Measurements from ENCODE around the gene IL17B.

Gene IL17B

GRCh38 chr5:149376104-149376503, 3.0 kb downstream of the IL17B start:
- no peak for DNase-seq

DNA sequence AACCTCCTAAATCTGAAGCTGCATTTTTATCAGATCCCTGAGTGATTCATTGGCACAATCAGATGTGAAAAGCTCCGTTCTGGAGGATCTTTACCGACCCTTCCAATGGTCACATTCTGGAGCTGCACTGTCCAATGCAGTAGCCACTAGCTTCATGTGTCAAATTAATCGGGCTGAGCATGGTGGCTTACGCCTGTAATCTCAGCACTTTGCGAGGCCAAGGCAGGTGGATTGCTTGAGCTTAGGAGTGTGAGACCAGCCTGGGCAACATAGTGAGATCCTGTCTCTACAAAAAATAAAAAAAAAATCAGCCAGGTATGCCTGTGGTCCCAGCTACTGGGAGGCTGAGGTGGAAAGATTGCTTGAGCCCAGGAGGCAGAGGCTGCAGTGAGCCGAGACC, 3.7 kb downstream of the IL17B start:
- no peak for DNase-seq

DNA sequence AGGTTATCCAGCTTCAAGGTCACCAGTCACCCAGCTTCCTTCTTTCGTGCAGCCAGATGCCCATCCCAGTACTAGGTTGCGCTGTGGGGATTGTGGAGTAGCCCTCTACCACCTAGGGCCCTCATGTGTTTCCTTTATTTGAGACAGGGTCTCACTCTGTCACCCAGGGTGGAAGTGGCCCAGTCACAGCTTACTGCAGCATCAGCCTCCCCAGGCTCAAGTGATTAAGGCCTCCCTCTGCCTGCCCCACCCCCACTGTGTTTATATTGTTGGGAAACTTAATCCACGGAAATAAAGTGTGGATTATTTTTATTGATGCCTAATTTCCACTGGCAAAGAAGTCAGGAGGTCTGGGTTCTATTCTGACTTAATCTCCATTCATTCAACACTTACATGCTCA, 4.3 kb downstream of the IL17B start:
- DNase-seq: no peak

DNA sequence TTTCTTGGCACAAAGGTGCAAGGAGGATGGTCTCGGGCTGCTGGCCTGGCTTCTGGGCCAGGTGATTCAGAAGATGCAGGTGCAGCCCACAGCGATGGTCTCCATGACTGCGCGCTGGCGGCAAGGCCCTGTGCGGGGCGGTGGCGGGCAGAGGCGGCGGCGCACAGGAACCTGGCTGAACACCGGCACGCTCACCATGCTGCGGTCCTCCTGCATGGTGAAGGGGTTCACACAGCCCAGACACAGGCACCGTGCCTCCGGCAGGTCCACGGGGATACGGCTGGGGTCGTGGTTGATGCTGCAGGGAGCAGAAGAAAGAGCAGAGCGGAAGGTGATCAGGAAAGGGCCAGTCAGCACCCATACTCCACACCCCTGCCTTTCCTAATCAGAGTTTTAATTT, 4.8 kb downstream of the IL17B start:
- DNase-seq: no peak

- DNase-seq: no peak
These were observed 6.2 kb downstream of the IL17B start for GRCh38 chr5:149372932-149373331.

GRCh38 chr5:149372076-149372795, 6.9 kb downstream of the IL17B start:
- no peak for DNase-seq

GRCh38 chr5:149371296-149371962, 7.7 kb downstream of the IL17B start:
- DNase-seq: no peak

DNA sequence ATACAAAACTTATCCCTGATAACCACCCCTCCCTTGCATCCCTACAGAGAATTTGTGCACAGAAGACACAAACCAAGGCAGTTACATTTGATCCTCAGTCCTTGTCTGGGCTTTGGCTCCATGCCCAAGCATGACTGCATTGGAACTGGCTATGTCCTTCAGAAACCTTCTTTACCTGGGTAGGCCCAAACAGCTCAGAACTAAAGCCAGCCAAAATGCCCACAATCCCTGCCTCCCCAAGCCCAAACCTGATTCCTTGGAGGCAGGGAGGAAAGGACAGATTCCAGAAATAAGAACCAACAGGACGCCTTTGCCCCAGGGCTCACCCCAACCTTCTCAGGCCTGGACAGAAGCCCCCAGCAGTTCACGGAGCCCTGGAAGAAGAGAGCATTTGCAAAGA, 8.2 kb downstream of the IL17B start:
- DNase-seq: no peak

GRCh38 chr5:149367972-149368645, 11.0 kb downstream of the IL17B start:
- DNase-seq: no peak

DNA sequence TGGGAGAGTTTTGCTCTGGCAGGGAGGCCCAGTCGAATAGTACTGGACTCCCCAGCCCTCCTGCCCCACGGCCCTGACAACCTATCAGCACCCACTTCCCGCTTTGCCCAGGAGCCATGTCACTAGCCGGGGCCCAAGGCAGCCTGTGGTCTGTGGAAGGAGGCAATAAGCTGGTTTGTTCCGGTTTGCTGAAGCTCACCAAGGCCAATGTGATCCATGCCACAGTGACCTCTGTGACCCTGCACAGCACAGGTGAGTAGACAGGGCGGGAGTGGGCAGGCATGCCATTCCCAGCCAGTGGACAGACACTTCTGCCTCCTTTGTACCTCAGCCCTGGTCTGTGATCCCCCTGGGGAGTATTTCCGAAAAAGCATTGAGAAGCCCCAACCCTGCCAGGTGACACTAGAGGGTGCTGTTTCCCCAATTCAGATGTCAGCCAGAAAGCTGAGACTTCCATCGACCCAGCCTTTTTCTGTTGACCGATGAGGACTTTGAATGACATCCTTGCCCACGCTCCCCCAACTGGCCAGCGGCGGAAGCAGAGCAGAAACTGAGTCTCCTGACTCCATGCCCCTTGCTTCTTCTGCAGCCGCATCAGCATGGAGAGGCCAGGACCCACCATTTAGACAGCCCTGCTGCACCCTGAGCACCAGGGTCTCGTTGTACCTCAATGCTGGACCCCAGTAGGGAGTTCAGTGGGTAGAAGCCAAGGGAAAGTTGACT, 11.7 kb downstream of the IL17B start:
- no peak for DNase-seq

DNA sequence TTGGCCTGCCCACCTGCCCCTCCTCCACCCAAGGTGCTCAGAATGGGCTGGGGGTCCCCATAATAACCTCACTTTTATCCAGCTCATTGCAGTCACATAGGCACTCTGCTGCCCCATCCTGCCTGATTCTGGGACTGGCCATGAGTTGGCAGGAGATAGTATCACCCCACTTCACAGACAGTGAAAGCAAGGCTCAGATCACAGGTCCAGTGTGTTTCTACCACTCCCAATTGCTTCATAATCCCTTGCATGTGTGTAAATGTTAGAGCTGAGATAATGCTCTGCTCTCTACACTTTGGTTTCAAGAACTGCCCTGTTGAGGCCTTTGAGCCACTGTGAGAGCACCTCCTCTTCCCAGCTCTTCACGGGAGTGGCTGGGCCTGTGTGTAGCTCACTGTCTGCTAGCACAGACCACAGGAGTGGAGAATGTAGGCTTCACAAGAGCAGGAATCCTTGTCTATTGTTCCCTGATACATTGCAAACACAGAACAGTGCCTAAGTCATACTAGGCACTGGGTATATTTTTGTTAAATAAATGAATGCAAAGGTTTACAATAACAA, 12.8 kb downstream of the IL17B start:
- no peak for DNase-seq

- DNase-seq: no peak
These were observed 13.7 kb downstream of the IL17B start for GRCh38 chr5:149365418-149365817.

- no peak for DNase-seq
These were observed 14.4 kb downstream of the IL17B start for GRCh38 chr5:149364719-149365118.

DNA sequence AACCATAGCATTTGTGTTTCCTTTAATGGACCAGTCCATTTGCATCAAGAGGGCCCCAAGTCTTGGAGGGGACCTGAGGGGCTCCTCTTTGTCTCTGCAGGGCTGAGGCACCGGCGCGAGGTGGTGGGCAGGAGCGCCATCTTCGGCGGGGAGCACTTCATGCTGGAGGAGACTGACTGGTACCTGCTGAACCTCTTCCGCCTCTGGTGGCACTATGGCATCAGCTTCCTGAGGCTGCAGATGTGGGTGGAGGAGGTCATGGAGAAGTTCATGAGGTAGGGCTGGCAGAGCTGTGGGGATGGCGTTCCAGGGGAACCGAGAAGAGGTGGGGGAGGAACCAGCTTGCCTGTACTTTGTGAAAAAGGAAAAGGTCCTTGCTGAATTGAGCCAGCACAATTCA, 15.2 kb downstream of the IL17B start:
- DNase-seq: no peak

GRCh38 chr5:149363358-149363757, 15.7 kb downstream of the IL17B start:
- no peak for DNase-seq

DNA sequence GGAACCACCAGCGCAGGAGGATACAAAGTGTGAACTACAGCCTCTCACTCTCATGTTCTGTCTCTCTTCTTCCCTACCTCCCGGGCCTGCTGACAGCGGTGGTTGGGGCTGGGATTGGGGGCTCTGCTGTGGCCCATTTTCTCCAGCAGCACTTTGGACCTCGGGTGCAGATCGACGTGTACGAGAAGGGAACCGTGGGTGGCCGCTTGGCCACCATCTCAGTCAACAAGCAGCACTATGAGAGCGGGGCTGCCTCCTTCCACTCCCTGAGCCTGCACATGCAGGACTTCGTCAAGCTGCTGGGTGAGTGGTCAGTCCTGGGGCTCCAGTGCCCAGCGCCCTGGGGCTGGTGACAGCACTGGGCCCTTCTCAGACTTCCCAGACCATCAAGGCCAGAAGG, 16.6 kb downstream of the IL17B start:
- no peak for DNase-seq

DNA sequence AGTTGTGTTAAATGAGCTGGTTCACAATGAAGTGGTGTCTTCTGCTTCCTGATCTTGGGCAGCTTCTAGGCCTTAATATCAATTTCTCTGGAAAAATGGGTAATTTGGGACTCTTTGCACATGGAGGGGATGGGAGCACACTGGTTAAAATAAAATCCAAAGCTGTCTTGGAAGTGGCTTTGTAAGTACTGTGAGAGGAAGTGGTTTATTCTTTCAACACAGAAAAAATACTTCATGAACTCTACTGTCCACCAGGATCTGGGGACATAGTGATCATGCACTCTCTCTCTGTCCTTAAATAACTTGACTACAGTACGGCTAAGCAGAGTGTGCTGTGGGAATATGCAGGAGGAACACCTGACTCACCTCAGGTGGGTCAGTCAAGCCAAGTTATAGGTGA, 18.8 kb downstream of the IL17B start:
- DNase-seq: no peak

DNA sequence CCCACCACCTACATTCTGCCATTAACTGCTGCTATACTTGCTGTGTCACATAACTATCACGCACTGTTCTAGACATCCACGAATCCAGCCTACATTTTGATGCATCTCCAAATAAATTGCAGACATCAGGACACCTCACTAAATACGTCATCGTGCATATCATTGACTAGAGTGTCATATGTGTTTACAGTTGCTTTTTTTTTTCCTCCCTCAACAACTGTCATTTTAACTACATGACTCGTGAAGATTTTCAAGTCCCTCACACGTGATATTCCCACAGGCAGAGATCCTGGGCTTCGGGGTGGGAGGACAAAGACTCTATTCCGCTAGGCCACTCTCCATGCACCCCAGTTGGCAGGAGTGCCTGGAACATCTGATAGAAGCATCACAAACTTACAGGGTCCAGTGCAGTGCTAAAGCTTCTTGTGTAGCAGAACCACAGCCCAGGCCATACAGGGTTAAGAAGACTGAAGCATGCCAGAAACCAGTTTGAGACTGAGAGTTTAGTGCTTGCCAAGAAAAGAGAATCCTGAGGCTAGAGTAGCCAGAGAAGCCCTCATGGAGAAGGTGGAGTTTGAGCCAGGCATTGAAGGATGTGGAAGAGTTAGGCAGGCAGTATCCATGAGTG, 20.1 kb downstream of the IL17B start:
- no peak for DNase-seq

- DNase-seq: no peak
These were observed 20.8 kb downstream of the IL17B start for GRCh38 chr5:149358294-149358651.

- DNase-seq: peak; percentile 80
These were observed 21.5 kb downstream of the IL17B start, which contains the start of gene PCYOX1L for GRCh38 chr5:149357370-149358293. Gene PCYOX1L (plus strand): TSS chr5:149358046. CDS start chr5:149358069, 23 bp downstream.

- DNase-seq: no peak
These were observed 22.7 kb downstream of the IL17B start for GRCh38 chr5:149356391-149356790.

DNA sequence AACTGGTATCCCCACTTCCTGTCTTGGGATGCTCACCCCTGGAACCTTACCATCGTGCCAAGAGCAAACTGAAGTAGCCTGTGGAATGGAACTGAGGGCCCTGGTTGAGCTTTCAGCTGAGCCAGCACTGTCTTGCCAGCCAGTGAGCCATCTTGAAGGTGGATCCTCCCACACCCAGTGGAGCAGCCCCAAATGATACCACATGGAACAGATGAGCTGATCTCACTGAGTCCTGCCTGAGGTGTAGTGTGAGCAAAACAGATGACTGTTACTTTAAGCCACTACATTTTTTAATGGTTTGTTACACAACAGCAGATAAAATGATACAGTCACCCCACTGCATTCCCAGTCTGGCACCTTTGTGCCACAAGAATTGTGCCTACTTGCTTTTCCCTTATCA, 23.4 kb downstream of the IL17B start:
- no peak for DNase-seq

Data from NCI-H2107 (cell line).